Skeletal muscle tissue (tissue), 4 donors: Measurements from ENCODE around the gene FRRS1. TPM values are rescaled to one million over a fixed set of nuclear protein-coding genes. Genes with fewer than 3 reads are reported as not detected.
"Not testable (repeated sequence)": the region's sequence is repeated elsewhere in the genome, so short reads cannot be mapped to it uniquely, and the experiment has no call there.

ENCODE experiments used
- H3K27ac ChIP-seq: one replicate; pipeline ENCODE4 v1.7.0; 2013; ENCODE audit warnings: mild to moderate bottlenecking, low read depth, low read length, inconsistent platforms
- H3K27me3 ChIP-seq, 3 donors: one replicate each; pipeline ENCODE4 v1.7.0; 2013; ENCODE audit warnings: low read length in 3 of 3; ENCODE audit not compliant: control insufficient read depth in 3 of 3, insufficient read depth in 3 of 3
- H3K36me3 ChIP-seq, 3 donors: one replicate each; pipeline ENCODE4 v1.7.0; 2013; ENCODE audit warnings: low read length in 3 of 3; ENCODE audit not compliant: control insufficient read depth in 3 of 3, insufficient read depth in 3 of 3
- H3K4me1 ChIP-seq, 3 donors: one replicate each; pipeline ENCODE4 v1.7.0; 2013; ENCODE audit warnings: low read length in 3 of 3, mild to moderate bottlenecking in 3 of 3; ENCODE audit not compliant: control insufficient read depth in 3 of 3, insufficient read depth in 3 of 3
- H3K4me3 ChIP-seq, 3 donors: one replicate each; pipeline ENCODE4 v1.7.0; 2013; ENCODE audit warnings: low read length in 3 of 3
- H3K9ac ChIP-seq, 3 donors: one replicate each; pipeline ENCODE4 v1.7.0; 2013; ENCODE audit warnings: low read length in 3 of 3, mild to moderate bottlenecking in 3 of 3, moderate library complexity in 2 of 3, low read depth in 1 of 3
- H3K9me3 ChIP-seq, 3 donors: one replicate each; pipeline ENCODE4 v1.7.0; 2013; ENCODE audit warnings: low read length in 3 of 3; ENCODE audit not compliant: control insufficient read depth in 3 of 3
- total RNA-seq: library from RNA; depleted of rRNA; stranded (reverse); fragments of >200 nt; gene quantifications from one replicate; pipeline ENCODE4 v1.2.3, GENCODE V29; 2014
- donor health status: Osteomylitis.

The FRRS1 gene
- total RNA-seq, 1 donor from 2014 or later = 5.7 TPM

- Histone ChIP-seq H3K9ac (no peak overlapping the region), H3K36me3 (no peaks in the 10 kb centered on the region), H3K27me3 (no peaks in the 10 kb centered on the region), H3K4me1 (peaks cover 0 to 3% (median 0%) of the 10 kb centered on the region in 3 donors), H3K9me3 (no peaks in the 10 kb centered on the region), H3K27ac (no peak overlapping the region), H3K4me3 (no peak overlapping the region)
These were observed 5.1 kb upstream of the FRRS1 start for GRCh38 chr1:99771513-99771918.

GRCh38 chr1:99768524-99769245 is 2.2 kb upstream of the FRRS1 start:
- no peak overlapping the region for H3K27ac ChIP-seq
- no peaks in the 10 kb centered on the region for H3K27me3 ChIP-seq
- H3K4me1 ChIP-seq = peaks cover 0 to 5% (median 0%) of the 10 kb centered on the region in 3 donors
- H3K36me3 ChIP-seq = no peaks in the 10 kb centered on the region
- no peak overlapping the region for H3K4me3 ChIP-seq
- no peaks in the 10 kb centered on the region for H3K9me3 ChIP-seq
- no peak overlapping the region for H3K9ac ChIP-seq

- H3K9ac ChIP-seq = no peak overlapping the region
- H3K36me3 ChIP-seq = no peaks in the 10 kb centered on the region
- H3K27ac ChIP-seq = no peak overlapping the region
- H3K27me3 ChIP-seq = no peaks in the 10 kb centered on the region
- H3K4me3 ChIP-seq = no peak overlapping the region
- no peaks in the 10 kb centered on the region for H3K9me3 ChIP-seq
- H3K4me1 ChIP-seq = peaks cover 0 to 5% (median 0%) of the 10 kb centered on the region in 3 donors
These were observed 1.7 kb upstream of the FRRS1 start for GRCh38 chr1:99768104-99768503.

GRCh38 chr1:99764909-99765308 is 1.5 kb downstream of the FRRS1 start:
- H3K27ac ChIP-seq = no peak overlapping the region
- no peaks in the 10 kb centered on the region for H3K9me3 ChIP-seq
- no peak overlapping the region for H3K4me3 ChIP-seq
- peaks cover 0 to 5% (median 0%) of the 10 kb centered on the region in 3 donors for H3K4me1 ChIP-seq
- no peaks in the 10 kb centered on the region for H3K27me3 ChIP-seq
- no peaks in the 10 kb centered on the region for H3K36me3 ChIP-seq
- H3K9ac ChIP-seq = no peak overlapping the region

- Histone ChIP-seq H3K27me3 (no peaks in the 10 kb centered on the region), H3K9ac (no peak overlapping the region), H3K27ac (no peak overlapping the region), H3K4me1 (peaks cover 0 to 5% (median 0%) of the 10 kb centered on the region in 3 donors), H3K36me3 (no peaks in the 10 kb centered on the region), H3K4me3 (no peak overlapping the region), H3K9me3 (no peaks in the 10 kb centered on the region)
These were observed 2.0 kb downstream of the FRRS1 start for GRCh38 chr1:99764439-99764838.

- no peak overlapping the region for H3K27ac ChIP-seq
- no peak overlapping the region for H3K4me3 ChIP-seq
- H3K9me3 ChIP-seq = no peaks in the 10 kb centered on the region
- peaks cover 0 to 8% (median 0%) of the 10 kb centered on the region in 3 donors for H3K4me1 ChIP-seq
- H3K27me3 ChIP-seq = no peaks in the 10 kb centered on the region
- no peak overlapping the region for H3K9ac ChIP-seq
- H3K36me3 ChIP-seq = no peaks in the 10 kb centered on the region
These were observed 2.5 kb downstream of the FRRS1 start for GRCh38 chr1:99763956-99764355.

- Histone ChIP-seq H3K27me3 (no peaks in the 10 kb centered on the region), H3K27ac (no peak overlapping the region), H3K36me3 (no peaks in the 10 kb centered on the region), H3K9me3 (no peaks in the 10 kb centered on the region), H3K4me3 (no peak overlapping the region), H3K9ac (no peak overlapping the region), H3K4me1 (peaks cover 0 to 7% (median 0%) of the 10 kb centered on the region in 3 donors)
These were observed 4.7 kb downstream of the FRRS1 start for GRCh38 chr1:99761774-99762173.

- Histone ChIP-seq H3K27me3 (no peaks in the 10 kb centered on the region), H3K4me1 (peaks cover 0 to 2% (median 0%) of the 10 kb centered on the region in 3 donors), H3K4me3 (no peak overlapping the region), H3K36me3 (no peaks in the 10 kb centered on the region), H3K27ac (no peak overlapping the region), H3K9ac (no peak overlapping the region), H3K9me3 (no peaks in the 10 kb centered on the region)
These were observed 6.8 kb downstream of the FRRS1 start for GRCh38 chr1:99759518-99760160.

GRCh38 chr1:99758686-99759517 is 7.5 kb downstream of the FRRS1 start:
- H3K9ac ChIP-seq, H3K27me3 ChIP-seq, H3K27ac ChIP-seq, H3K4me3 ChIP-seq, H3K4me1 ChIP-seq, H3K36me3 ChIP-seq, H3K9me3 ChIP-seq: not testable (repeated sequence)

- no peaks in the 10 kb centered on the region for H3K36me3 ChIP-seq
- H3K9ac ChIP-seq = no peak overlapping the region
- peaks cover 0 to 2% (median 0%) of the 10 kb centered on the region in 3 donors for H3K4me1 ChIP-seq
- H3K27me3 ChIP-seq = no peaks in the 10 kb centered on the region
- H3K27ac ChIP-seq = no peak overlapping the region
- H3K4me3 ChIP-seq = no peak overlapping the region
- no peaks in the 10 kb centered on the region for H3K9me3 ChIP-seq
These were observed 8.3 kb downstream of the FRRS1 start for GRCh38 chr1:99758073-99758511.
